Posterior cingulate gyrus (tissue), 11 donors: ENCODE results near the gene PDE4A.
"Not testable (repeated sequence)": the region's sequence is repeated elsewhere in the genome, so short reads cannot be mapped to it uniquely, and the experiment has no call there.

Experiments
- DNase-seq, 10 donors: peaks; one replicate each; pipeline versions ENCODE4 v3.0.0 to v3.0.0-alpha.2; 2020 to 2021; ENCODE audit warnings: mixed read lengths in 3 of 10
- intact Hi-C: fragments of 100-400 bp; cut with DNase I; formaldehyde crosslinking; loops from one replicate; pipeline ENCODE4 v1.15.1; 2023

PDE4A gene

DNA sequence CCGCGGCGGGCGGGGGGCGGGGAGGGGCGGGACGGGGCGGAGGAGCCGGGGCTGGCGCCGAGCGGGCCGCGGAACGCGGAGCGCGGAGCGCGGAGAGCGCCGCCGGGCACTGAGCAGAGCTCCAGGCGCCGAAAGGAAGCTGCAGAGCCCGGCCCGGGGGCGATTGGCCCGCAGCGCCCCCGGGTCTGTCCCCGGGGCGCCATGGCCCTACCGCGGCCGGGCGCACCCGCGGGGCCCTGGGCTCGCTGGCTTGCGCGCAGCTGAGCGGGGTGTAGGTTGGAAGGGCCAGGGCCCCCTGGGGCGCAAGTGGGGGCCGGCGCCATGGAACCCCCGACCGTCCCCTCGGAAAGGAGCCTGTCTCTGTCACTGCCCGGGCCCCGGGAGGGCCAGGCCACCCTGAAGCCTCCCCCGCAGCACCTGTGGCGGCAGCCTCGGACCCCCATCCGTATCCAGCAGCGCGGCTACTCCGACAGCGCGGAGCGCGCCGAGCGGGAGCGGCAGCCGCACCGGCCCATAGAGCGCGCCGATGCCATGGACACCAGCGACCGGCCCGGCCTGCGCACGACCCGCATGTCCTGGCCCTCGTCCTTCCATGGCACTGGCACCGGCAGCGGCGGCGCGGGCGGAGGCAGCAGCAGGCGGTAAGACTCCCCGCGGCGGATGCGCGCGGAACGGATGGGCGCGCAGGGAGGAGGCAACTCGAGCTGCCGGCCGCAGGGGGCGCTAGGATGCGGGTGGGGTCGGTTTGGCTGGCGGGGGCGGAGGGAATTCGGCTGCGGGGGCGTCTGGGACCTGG lies at the start of gene PDE4A:
TSS of gene PDE4A (plus strand) at position 95 of the 796 bp plus-strand sequence. CDS start at position 322, 227 bp downstream.
- intact Hi-C loops: no loop called here
- peak in 5 of 10 donors; percentile 28 to 90 (median 81) for DNase-seq

DNA sequence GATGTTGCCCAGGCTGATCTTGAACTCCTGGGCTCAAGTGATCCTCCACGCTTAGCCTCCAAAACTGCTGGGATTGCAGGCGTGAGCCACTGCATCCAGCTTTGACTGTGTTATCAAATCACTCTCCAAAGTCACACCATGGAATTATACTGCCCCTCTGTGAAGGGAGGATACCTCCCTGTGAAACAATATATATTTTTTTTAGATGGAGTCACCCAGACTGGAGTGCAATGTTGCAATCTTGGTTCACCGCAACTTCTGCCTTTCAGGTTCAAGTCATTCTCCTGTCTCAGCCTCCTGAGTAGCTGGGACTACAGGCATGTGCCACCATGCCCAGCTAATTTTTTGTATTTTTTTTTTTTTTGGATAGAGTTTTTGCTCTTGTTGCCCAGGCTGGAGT lies 47.6 kb upstream of the PDE4A start:
- DNase-seq: no peak
- intact Hi-C loops: no loop called here

DNA sequence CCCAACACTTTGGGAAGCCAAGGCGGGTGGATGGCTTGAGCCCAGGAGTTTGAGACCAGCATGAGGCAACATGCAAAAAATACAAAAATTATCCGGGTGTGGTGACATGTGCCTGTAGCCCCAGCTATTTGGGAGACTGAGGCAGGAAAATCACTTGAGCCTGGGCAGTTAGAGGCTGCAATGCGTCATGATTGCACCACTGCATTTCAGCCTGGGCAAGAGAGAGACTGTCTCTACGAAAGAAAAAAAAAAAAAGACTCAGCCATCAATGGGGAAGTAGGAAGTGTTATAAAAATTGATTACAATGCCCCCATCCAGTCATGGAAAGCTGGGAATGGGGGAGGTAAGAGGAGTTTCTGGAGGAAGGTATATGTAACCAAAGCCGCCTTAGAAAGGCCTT lies 45.4 kb upstream of the PDE4A start:
- DNase-seq: no peak
- intact Hi-C loops: no loop called here

DNA sequence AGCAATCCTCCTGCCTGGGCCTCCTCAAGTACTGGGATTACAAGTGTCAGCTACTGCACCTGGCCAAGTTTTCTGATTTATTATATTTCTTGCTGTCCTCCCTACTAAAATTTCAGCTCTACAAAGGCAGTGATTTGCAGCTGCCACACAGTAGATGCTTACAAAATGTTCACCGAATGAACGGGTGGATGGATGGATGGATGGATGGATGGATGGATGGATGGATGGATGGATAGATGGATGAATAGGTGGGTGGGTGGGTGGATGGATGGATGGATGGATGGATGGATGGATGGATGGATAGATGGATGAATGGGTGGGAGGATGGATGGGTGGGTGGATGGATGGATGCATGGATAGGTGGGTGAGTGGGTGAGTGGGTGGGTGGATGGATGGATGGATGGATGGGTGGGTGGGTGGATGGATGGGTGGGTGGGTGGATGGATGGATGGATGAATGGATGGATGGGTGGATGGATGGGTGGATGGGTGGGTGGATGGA lies 43.1 kb upstream of the PDE4A start:
- intact Hi-C loops, DNase-seq: not testable (repeated sequence)

DNA sequence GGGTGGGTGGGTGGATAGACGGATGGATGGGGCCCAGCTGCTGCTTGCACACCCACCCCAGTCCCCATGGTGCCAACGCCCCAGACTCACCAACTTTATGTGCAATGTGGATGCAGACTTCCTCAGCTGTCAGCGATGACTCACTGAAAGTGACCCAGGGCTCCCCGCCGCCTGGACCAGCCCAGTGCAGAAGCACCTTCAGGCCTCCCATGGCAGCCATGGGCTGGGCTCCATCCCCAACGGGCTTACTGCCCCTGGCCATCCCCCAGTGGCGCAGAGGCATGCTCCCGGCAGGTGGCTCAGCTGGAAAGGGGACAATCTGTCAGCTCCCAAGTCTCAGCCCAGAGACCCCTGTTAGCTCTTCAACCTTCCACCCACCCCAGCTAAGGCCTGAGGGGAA lies 42.2 kb upstream of the PDE4A start:
- intact Hi-C loops: no loop called here
- no peak for DNase-seq

DNA sequence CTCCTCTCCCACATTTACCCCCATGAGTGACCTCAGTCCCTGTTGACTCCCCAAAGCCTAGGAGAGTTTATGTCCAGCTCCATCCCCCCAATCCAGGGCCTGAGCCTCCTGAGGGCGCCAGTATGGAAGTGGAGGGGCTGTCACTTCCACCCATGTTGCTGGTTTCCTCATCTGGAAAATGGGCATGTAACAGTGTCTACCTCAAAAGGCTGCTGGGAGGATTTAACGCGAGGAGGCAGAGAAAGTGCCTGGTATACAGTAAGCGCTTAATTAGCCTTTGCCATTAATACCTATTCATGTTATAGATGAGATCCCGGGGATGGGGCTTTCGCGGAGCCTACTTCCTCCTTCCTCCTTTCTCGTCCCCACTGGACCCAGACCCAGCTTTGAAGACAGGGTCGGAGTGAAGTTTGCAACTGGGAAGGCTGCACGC lies 40.4 kb upstream of the PDE4A start:
- intact Hi-C loops: loop anchor here (2.0 to 5.0 kb wide), 2 partner anchors 48 to 65 kb away; partner anchors contain the start of gene RAVER1
- no peak for DNase-seq

DNA sequence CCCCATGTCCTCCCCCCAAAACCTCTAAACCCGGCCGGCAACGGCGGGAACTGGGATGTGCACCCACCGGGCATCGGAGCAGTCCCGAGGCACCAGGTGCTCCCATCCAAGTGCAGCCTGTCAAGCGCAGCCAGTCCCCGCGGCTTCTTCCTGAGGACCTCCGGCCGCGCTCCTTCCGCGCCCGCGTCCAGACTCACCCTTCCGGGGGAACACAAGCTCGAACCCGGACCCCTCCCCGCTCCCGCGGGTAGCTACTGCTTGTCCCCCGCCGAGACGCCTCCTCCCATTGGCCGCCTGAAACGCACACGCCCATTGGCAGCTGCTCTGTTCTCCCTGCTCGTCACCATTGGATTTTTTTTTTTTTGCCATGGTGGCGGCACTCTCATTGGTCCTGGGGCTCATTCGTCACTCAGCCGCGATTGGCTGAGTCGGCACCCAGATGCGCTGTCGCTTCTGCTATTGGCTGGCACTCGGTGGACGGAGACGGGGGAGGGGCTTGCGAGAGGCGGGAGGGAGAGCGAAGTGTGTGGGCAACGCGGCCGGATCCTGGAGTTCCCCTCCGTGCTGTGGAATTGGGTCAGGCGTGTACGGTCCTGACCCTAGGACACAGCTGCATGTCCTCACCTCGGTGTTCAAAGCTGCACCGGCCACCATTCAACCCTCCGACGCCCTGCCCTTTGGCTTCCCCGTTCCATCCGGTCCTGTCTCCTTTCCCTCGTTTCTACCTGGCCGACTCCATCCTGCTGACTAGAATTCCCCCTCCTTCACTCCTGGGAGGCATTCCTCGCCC lies 39.8 kb upstream of the PDE4A start, which contains the start of gene TYK2:
TSS of gene TYK2 (minus strand) at position 260 of the 790 bp plus-strand sequence. CDS start 2,166 bp downstream, outside the sequence.
- intact Hi-C loops: loop anchor here (2.0 to 5.0 kb wide), 2 partner anchors 48 to 66 kb away; partner anchors contain the start of gene RAVER1
- peak; percentile 95 to 100 (median 97) for DNase-seq

DNA sequence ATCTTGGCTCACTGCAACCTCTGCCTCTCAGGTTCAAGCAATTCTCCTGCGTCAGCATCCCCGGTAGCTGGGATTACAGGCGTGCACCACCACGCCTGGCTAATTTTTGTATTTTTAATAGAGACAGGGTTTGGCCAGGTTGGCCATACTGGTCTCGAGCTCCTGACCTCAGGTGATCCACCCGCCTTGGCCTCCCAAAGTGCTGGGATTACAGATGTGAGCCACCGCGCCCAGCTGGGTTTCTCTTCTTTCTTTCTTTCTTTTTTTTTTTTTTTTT lies 37.2 kb upstream of the PDE4A start:
- intact Hi-C loops: loop anchor here (5.0 kb wide), 1 partner anchor 51 kb away; the partner anchor contains the start of gene RAVER1
- not testable (repeated sequence) for DNase-seq

DNA sequence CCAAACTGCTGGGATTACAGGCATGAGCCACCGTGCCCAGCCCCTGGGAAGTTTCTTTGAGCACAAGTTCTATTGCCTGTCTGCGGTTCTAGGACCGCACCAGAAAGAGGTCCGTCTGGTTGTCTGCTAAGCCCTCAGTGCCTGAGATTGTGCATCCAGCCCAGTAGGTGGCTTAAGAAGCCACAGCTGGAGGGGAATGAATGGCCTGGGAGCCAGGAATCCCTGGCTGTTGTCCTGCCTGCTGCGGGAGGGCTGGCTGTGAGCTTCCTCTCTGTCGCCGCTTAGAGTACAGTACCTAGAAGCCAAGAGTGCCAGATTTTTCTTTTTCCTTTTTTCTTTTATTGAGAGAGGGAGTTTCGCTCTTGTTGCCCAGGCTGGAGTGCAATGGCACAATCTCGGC lies 35.8 kb upstream of the PDE4A start:
- intact Hi-C loops: loop anchor here (5.0 kb wide), 1 partner anchor 52 kb away; the partner anchor contains the start of gene RAVER1
- no peak for DNase-seq

DNA sequence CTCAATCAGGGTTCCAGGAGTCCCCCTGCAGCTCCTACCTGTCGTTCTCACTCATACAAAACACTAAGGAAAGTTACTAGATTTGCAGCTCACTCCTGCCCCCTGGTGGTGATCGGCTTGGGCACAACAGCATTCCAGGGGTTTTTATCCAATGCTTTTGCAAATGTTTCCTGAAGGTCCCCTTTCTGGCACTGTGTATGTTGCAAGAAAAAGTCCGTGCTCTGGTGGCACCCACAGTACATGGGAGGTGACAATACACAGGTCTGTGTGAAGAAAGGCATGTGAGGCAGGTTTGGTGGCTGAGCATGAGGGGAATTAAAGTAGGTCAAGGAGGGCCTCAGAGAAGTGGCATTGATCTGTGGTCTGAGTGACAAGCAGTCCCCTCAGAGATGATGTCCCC lies 31.4 kb upstream of the PDE4A start:
- intact Hi-C loops: loop anchor here (1.0 to 2.0 kb wide), 2 partner anchors 120 to 130 kb away; no protein-coding TSS in a partner anchor
- peak; percentile 70 to 97 (median 92) for DNase-seq

DNA sequence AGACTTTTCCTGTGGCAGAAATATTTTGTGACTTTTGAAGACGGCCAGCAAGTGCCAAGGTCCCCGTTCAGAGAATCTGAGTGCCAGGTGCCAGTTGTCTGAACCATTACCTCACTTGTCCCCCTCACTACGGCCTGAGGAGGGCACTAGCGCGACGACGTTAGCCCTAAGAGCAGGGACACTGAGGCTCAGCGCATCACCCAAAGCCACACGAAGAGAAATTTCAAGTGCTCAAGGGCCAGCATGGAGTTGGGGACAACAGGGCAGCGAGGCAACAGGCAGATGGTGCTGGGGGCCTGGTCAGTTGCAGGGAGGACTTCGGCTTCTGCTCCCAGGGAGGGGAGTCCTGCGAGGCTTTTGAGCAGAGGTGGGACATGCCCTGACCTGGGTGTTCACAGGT lies 30.5 kb upstream of the PDE4A start:
- DNase-seq: peak in 1 of 10 donors; percentile 10
- intact Hi-C loops: loop anchor here (1.0 to 2.0 kb wide), 3 partner anchors 121 to 457 kb away; no protein-coding TSS in a partner anchor

DNA sequence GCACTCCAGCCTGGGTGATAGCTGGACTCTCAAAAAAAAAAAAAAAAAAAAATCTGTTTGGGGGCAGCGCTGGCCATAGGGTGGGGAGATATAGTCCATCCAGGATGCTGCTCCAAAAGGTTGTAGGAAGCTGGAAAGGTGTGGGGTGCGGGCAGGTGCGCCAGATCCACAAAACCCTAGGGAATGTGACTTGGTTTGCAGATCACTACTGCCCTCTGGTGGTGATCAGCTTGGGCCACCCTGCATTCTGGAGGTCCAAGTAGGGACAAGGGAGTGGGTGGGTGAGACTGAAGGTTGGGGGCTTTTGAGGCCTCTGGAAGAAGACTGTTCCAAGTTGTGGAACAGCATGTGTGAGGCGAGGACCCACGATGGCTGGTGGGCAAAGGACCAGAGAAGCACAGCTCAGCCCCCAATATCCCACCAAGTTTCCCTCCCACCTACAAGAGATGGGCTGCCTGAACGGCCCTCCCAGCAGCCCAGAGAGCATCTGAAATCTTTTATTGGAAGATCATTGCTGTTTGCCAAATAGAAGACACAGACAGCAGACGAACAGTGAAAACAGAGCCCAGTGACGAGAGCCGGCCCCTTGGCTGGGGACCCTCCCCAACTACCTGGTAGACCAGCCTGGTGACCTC lies 29.6 kb upstream of the PDE4A start:
- intact Hi-C loops: loop anchor here (2.0 kb wide), 1 partner anchor 458 kb away; no protein-coding TSS in a partner anchor
- DNase-seq: peak in 8 of 10 donors; percentile 63 to 92 (median 67)

DNA sequence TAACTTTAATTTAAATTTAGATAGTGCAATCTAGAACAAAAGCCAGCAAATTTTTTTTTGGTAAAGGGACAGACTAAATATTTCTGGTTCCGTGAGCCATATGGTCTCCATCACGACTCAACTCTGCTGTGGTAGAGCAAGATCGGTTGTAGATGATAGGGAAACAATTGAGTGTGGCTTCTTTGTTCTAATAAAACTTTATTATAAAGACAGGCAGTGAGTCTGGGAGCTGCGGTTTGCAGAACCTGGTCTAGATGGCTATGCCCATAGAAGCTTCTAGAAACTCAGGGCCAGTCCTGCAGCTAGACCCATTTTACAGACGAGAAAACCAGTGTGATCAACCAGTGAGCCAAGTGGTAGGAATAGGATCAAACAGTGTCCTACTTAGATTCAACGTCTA lies 28.2 kb upstream of the PDE4A start:
- no peak for DNase-seq
- intact Hi-C loops: no loop called here

DNA sequence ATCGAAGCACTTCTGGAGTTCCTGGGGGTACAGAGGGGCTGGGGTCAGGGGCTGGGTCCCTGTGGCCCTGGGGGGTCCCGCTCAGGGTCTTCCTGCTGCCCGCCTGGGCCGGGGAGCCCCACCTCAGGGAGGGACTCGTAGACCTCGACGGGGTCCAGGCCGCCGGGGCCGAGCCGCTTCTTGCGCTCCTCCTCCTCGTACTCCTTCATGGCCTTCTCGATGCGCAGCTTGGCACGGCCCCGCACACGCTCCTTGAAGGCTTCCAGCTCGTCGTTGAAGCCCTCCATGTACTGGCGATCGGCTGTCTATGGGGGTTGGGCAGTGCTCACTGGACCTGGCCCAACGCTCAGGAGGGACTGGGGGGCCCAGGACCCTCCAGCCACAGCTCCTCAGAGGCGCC lies 27.2 kb upstream of the PDE4A start:
- no peak for DNase-seq
- intact Hi-C loops: no loop called here

DNA sequence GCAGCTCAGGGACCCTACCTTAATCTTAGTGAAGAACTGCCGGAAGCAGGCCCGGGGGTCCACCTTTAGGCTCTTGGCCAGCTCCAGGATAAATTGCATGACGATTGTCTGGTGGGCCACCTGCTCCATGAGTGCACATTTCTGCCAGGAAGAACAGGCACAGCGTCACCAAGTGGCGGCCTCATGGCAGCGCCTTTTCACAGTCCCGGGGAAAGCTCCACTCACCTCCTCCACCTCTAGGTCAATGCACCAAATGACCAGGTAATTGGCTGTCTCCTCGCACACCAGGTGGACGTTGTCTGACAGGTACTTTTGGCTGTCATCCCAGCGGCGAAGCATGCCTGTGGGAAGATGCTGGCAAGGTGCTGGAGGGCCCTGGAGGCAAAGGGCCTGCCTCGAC lies 25.3 kb upstream of the PDE4A start:
- no peak for DNase-seq
- intact Hi-C loops: no loop called here

DNA sequence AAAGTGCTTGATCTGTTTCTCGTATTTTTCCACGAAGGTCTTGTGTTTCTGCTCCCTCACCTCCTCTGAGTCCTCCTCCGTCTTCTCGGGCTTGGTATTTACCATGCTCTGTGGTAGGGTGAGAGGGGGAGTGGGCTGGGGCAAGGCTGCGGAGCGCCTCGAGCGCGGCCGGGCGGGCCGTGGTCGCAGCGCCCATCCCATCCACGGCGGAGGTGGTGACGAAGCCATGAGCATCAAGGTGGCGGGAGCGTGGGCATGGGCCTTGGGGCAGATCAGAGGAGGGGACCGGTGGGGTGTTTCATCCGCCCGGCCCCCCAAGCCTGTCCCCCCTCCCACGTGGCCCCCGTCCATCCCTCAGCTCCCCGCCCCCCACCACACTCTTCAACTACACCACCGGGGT lies 24.9 kb upstream of the PDE4A start:
- intact Hi-C loops: no loop called here
- no peak for DNase-seq

DNA sequence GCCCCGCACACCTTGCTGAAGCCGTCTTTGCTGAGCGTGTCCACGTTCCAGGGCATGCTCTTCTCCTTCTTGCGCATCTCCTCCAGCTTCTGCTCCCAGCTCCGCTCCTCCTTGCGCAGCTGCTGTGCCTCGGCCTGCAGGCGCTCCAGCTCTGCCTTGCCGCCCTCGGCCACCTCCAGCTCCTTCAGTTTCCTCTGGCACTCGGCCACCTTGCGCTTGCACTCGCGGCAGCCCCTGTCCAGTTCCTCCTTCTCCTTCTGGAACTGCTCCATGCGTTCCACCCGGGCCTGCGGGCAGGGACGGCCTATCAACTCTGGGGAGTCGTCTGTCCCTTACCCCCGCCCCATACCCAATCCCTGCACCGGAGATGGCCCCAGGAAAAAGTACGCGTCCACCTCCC lies 24.4 kb upstream of the PDE4A start:
- intact Hi-C loops: no loop called here
- peak in 3 of 10 donors; percentile 36 to 86 (median 83) for DNase-seq

DNA sequence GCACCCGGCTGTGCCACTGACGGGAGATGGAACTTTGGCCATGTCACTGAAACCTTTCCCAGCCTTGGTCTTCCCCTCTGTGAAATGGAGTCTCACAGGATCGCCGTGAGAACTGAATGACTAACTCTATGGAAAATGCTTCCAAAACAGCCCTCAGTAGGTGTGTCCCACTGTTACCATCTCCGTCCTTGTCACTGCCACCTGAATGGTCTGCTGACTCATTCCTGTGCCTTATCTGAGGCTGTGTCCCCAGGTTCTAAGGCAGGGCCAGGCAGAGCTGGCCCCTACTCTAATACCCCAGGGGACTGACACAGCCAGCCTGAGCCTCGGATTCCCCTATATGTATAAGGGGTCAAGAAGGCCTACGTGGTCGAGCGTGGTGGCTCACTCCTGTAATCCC lies 21.5 kb upstream of the PDE4A start:
- intact Hi-C loops: no loop called here
- DNase-seq: no peak

DNA sequence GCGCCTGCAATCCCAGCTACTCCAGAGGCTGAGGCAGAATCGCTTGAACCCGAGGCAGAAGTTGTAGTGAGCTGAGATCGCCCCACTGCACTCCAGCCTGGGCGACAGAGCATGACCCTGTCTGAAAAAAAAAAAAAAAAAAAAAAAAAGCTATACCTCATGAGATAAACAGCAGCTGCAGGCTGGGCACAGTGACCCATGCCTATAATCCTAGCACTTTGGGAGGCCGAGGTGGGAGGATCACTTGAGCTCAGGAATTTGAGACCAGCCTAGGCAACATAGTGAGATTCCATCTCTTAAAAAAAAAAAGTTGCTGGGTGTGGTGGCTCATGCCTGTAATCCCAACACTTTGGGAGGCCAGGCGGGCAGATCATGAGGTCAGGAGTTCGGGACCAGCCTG lies 21.0 kb upstream of the PDE4A start:
- intact Hi-C loops, DNase-seq: not testable (repeated sequence)

DNA sequence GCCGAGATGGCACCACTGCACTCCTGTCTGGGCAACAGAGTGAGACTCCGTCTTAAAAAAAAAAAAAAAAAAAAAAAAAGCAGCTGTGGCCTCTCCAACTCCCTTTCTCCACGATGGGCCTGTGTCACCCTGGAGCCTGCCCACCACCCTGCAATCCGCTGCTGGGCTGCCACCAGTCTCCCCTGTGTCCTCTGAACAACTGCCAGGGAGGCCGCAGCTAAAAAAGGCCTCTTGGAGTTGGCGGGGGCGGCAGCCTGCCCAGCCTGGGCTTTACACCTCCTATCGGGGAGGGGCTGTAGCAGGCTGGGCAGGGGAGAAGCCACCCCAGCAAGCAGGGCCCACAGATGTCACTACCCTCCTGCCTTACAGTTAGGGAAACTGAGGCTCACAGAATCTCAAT lies 20.5 kb upstream of the PDE4A start:
- intact Hi-C loops: no loop called here
- no peak for DNase-seq
